HG03039 (cell line): Measurements from ENCODE around the gene GRM8.
"Not testable (repeated sequence)": the region's sequence is repeated elsewhere in the genome, so short reads cannot be mapped to it uniquely, and the experiment has no call there.

ENCODE experiments used
- ATAC-seq: cut with Tn5 transposase; IDR thresholded peaks from one replicate; pipeline ENCODE4 v1.9.1; 2021; ENCODE audit warnings: mild to moderate bottlenecking, moderate library complexity; ENCODE audit not compliant: unreplicated experiment

The GRM8 gene

DNA sequence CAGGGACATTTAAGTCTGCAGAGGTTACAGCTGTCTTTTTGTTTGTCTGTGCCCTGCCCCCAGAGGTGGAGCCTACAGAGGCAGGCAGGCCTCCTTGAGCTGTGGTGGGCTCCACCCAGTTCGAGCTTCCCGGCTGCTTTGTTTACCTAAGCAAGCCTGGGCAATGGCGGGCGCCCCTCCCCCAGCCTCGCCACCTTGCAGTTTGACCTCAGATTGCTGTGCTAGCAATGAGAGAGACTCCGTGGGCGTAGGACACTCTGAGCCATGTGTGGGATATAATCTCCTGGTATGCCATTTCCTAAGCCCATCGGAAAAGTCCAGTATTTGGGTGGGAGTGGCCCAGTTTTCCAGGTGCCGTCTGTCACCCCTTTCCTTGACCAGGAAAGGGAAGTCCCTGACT, 421.5 kb downstream of the GRM8 start:
- not testable (repeated sequence) for ATAC-seq

GRCh38 chr7:126820925-126821324, 431.8 kb downstream of the GRM8 start:
- no peak for ATAC-seq

GRCh38 chr7:126819197-126819484, 433.6 kb downstream of the GRM8 start:
- no peak for ATAC-seq

GRCh38 chr7:126818393-126819196, 434.1 kb downstream of the GRM8 start:
- ATAC-seq: no peak

DNA sequence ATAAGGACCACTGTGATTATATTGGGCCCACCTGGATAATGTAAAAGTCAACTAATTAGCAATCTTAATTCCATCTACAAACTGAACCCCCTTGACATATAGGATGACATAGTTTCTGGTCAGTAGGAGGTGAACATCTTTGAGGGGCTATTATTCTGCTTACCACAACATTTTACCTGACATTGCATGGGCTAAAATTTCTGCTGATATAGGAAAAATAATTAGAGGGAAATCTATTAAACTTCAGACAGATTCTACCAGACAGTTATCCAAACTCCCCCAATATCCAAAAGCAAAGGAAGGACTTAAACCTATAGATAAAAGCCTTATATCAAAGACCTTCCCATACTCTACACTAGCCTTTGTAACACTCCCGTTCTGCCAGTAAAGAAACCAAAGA, 443.6 kb downstream of the GRM8 start:
- no peak for ATAC-seq

DNA sequence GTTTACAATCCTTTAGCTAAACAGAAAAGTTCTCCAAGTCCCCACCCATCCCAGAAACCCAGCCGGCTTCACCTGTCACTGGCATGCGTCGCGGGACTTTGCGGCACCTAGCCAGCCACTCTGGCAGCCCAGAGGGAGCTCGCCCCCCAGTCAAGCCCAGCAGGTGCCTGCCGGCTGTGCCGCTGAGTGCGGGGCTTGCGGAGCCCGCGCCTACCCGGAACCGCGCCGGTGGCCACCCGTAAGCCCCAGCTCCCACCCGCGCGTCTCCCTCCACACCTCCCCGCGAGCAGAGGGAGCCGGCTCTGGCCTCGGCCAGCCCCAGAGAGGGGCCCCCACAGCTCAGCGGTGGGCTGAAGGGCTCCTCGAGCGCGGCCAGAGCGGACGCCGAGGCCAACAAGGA, 446.1 kb downstream of the GRM8 start:
- ATAC-seq: no peak

- no peak for ATAC-seq
Measured at GRCh38 chr7:126805351-126805750, 447.4 kb downstream of the GRM8 start.

- no peak for ATAC-seq
Measured at GRCh38 chr7:126804604-126805003, 448.1 kb downstream of the GRM8 start.

- ATAC-seq: no peak
Measured at GRCh38 chr7:126803990-126804389, 448.8 kb downstream of the GRM8 start.

DNA sequence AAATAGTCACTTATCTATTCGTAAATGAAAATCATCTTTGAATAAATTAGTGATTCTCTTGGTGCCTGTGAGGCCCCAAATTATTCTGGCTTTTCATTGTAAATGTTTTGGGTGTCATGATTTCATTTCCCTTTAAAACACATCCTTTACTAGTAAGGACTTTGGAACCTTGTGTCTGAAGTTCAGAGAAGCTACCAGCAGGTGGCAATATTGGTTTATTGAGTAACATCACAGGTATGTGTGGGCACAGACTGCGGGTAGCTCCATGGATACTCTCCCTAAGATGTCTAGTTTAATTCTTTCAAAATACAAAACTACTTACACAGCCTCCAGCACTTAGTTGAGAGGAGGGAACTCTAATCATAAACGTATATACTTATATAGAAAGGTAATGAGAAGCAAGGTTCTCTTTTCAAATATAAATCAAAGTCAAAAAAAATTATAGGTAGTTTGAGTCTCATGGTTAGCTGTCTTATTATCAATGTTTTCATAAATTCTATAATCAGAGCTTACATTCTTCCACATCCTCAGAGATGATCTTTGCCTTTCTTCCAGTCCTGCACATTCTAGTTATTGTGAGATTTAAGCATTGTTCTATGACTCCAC, 449.6 kb downstream of the GRM8 start:
- peak; percentile 95 for ATAC-seq

- ATAC-seq: no peak
Measured at GRCh38 chr7:126801733-126802132, 451.0 kb downstream of the GRM8 start.

- ATAC-seq: no peak
Measured at GRCh38 chr7:126799541-126799940, 453.2 kb downstream of the GRM8 start.

GRCh38 chr7:126792521-126792920, 460.2 kb downstream of the GRM8 start:
- no peak for ATAC-seq

DNA sequence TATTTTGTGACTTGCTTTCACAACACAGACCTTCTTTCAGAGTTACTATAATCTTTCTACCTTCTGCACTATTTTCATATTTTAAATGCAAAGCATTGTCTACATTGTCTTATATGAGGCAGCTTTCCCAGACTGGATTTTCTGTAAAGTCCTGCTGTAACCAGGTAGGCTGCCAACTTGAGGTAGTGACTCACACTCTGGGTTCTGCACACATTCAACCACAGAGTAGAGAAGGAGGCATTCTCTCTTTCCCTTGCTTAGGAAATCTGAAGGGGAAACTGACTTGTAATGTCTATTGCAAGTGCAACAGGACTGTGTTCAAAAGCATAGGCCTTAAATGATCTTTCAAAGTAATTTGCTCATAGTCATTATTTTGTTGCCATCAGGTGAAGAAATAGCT, 461.4 kb downstream of the GRM8 start:
- no peak for ATAC-seq

DNA sequence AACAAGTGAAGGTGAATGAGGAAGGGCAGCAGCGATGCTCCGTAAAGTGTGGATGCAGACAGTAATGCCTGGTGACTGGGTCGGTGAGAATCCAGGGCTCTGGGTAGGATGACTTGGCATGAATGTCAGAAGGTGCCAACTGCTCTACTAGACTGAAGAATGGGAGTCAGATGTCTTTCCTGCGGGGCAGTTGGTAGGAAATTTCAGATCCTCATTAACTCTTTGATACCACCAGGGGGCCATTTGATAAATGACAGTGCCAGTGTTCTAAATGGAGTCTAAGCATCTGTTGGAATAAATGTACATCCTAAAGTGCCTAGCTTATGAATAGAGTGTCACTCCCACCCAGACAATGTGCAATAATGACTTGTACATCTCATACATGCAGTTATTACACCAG, 462.0 kb downstream of the GRM8 start:
- no peak for ATAC-seq

- no peak for ATAC-seq
Measured at GRCh38 chr7:126783613-126784012, 469.1 kb downstream of the GRM8 start.

- ATAC-seq: peak; percentile 78
Measured at GRCh38 chr7:126780993-126781392, 471.7 kb downstream of the GRM8 start.

DNA sequence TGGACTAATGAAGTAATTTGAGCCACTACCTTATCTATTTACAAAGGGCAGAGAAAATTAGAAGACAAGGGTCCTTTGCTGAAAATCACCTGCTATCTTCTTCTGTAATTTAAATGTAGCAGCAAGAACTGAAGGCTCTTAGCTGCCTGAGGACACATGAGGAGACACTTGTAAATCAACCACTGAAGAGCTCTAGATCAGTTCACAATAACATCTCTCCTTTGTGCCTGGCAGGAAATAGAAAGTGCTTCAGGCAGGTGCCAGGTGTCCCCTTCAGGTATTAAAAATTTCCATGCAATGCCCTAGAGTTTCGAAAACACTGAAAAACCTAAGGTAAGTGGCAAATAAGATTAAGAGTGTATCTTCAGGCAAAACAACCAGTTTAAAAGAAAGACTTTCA, 474.6 kb downstream of the GRM8 start:
- no peak for ATAC-seq

DNA sequence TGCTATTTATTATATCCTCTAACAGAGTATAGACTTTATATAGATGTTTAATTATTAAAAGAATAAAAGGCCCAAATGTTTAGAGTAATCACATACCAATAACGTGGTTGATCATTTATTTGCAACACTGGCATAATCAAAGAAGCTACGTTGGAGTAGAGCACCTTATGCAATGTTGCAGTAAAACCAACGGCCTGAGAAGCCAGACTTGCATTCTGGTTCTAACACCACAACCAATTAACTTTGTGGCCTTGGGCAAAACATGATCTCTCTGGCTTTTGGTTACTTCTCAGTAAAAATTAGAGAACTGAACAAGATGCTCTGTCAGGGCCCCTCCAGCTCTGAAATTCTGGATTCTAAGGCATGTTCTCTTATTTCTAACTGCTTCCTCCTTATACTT, 476.2 kb downstream of the GRM8 start:
- ATAC-seq: no peak

GRCh38 chr7:126774077-126774476, 478.7 kb downstream of the GRM8 start:
- no peak for ATAC-seq

GRCh38 chr7:126768836-126769235, 483.9 kb downstream of the GRM8 start:
- no peak for ATAC-seq

DNA sequence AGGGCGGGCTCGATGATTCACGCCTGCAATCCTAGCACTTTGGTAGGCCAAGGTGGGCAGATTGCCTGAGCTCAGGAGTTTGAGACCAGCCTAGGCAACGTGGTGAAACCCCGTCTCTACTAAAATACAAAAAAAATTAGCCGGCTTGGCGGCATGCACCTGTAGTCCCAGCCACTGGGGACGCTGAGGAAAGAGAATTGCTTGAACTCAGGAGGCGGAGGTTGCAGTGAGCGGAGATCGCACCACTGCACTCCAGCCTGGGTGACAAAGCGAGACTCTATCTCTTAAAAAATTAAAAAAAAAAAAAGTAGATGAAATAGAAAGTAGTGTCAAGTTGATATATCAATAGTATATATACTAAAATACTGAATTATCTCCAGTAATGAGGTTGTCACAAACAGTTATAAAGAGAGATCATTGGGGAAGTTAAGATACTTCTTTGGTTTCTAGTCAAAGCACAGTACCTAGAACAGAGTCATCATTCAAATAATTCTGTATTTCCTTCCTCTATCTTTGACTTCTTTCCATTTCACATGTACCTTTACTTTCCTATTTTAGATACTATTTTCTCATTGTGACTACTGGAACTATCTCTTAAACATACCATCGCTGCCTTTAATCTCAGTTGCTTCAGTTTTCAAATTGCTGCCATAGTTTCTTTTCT, 491.7 kb downstream of the GRM8 start:
- no peak for ATAC-seq
